Measurements from ENCODE around the gene COA4.

COA4 gene

DNA sequence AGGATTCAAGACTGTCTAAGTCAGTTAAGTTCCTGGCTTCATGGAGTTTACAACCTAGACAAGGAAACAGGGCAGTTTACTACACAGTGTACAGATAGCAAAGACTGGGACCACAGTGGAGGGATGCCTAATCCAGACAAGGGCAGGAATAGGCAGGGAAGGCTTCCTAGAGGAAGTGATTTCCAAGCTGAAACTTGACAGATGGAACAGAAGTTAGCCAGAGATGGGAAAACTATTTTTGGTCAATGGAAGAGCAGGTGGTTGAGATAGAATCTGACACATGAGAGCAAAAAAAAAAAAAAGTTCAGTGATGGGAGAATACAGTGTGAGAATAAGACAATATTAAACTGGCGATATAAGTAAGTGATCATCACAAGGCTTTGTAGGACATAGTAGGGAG lies 1.3 kb downstream of the COA4 start:
- Histone ChIP-seq H3K4me3 (ENCODE audit: low read depth, low read length) (peak overlapping the region; percentile 68), H3K27ac (peak overlapping the region; percentile 88), H3K27me3 (ENCODE audit: insufficient read depth, low read depth, severe bottlenecking) (no peaks in the 10 kb centered on the region), H3K9me3 (ENCODE audit: severe bottlenecking) (no peaks in the 10 kb centered on the region), H3K36me3 (peaks cover 33% of the 10 kb centered on the region)
- TF ChIP-seq, protein P1, sequence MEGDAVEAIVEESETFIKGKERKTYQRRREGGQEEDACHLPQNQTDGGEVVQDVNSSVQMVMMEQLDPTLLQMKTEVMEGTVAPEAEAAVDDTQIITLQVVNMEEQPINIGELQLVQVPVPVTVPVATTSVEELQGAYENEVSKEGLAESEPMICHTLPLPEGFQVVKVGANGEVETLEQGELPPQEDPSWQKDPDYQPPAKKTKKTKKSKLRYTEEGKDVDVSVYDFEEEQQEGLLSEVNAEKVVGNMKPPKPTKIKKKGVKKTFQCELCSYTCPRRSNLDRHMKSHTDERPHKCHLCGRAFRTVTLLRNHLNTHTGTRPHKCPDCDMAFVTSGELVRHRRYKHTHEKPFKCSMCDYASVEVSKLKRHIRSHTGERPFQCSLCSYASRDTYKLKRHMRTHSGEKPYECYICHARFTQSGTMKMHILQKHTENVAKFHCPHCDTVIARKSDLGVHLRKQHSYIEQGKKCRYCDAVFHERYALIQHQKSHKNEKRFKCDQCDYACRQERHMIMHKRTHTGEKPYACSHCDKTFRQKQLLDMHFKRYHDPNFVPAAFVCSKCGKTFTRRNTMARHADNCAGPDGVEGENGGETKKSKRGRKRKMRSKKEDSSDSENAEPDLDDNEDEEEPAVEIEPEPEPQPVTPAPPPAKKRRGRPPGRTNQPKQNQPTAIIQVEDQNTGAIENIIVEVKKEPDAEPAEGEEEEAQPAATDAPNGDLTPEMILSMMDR (IDR thresholded peaks at IDR 0.05; ENCODE audit: low read depth, low read length), result no peak
- no peak for DNase-seq

DNA sequence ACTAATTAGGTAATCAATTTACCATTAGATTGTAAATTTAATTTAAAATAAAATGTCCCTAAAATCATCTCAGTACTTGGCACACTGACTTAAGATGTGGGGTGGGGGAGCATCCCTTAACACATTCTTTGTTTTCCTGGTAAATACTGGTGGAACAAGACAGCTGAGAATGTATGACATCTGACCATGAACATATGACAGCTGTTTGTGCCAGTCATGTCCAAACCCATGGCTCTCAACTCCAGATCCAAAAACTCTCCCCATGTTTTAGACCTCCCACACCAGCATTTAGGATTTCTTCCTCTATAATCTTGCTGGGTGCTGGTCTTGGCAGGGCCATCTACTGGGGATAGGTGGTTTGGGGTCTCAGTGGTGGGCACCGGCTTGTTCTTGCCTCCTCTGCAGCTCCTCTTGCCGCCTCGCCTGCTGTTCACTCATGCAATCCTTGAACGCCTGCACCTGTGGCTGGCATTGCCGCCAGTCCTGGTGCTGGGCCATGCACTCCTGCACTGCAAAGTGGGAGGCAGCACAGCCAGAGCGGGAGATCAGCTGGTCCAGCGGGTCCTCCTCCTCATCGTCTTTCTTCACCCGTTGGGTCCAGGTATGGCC lies 3.8 kb downstream of the COA4 start:
- H3K27ac ChIP-seq, result no peak overlapping the region
- H3K9me3 ChIP-seq (ENCODE audit: severe bottlenecking), result no peaks in the 10 kb centered on the region
- no peak overlapping the region for H3K4me3 ChIP-seq (ENCODE audit: low read depth, low read length)
- peaks cover 36% of the 10 kb centered on the region for H3K36me3 ChIP-seq
- TF ChIP-seq, protein P1 (IDR thresholded peaks at IDR 0.05; ENCODE audit: low read depth, low read length), result no peak
- H3K27me3 ChIP-seq (ENCODE audit: insufficient read depth, low read depth, severe bottlenecking), result no peaks in the 10 kb centered on the region
- no peak for DNase-seq

DNA sequence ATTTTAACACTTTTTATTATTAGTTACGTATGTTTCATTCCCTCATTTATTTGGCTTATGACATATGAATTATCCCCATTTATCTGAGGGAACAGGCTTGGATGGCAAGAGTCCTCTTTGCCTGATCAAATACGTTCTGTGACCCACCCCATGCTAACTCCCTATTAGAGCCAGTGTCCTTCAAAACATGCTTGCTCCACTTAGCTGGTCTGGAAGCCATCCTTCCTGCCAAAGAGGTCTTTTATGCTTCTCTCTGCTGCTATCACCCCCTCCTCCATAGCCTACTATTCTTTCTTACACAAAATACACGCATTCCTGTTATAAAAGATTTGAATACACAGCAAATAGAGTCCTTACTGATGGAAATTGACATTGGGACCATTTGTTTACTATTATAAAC lies 6.4 kb downstream of the COA4 start:
- H3K9me3 ChIP-seq (ENCODE audit: severe bottlenecking), result no peaks in the 10 kb centered on the region
- no peak overlapping the region for H3K27ac ChIP-seq
- H3K36me3 ChIP-seq, result peaks cover 35% of the 10 kb centered on the region
- H3K4me3 ChIP-seq (ENCODE audit: low read depth, low read length), result no peak overlapping the region
- TF ChIP-seq, protein P1 (IDR thresholded peaks at IDR 0.05; ENCODE audit: low read depth, low read length), result no peak
- no peaks in the 10 kb centered on the region for H3K27me3 ChIP-seq (ENCODE audit: insufficient read depth, low read depth, severe bottlenecking)
- no peak for DNase-seq

DNA sequence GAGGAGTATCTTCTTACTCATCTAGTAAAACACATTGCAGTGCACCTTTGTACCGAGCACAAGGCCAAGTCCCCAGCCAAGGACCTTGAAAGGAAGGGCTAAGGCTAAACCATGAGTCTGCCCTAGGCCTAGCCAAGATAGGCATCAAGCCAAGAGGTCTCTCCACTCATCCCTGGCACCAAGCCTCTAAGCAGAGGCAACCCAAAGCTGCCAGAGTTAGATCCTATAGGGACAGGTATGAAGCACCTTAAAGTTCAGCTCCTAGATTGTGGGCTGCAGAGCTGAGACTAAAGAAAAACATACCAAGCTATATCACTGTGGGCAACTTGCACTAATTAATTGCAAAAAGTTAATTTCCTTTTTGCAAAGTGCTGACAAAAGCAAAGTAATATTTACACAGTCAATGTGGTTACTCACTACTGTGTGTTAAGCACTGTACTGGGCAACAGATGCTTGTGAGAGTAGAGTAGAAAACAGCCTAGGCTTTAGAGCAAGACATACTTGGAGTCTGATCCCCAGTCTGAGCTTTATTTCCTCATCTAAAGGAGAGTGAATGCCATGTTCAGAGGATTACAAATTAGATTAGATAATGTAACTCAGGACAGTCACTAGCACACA lies 7.2 kb downstream of the COA4 start:
- Histone ChIP-seq H3K9me3 (ENCODE audit: severe bottlenecking) (no peaks in the 10 kb centered on the region), H3K27me3 (ENCODE audit: insufficient read depth, low read depth, severe bottlenecking) (no peaks in the 10 kb centered on the region), H3K27ac (peak overlapping the region; percentile 44), H3K36me3 (peaks cover 27% of the 10 kb centered on the region), H3K4me3 (ENCODE audit: low read depth, low read length) (no peak overlapping the region)
- no peak for DNase-seq
- TF ChIP-seq, protein P1 (IDR thresholded peaks at IDR 0.05; ENCODE audit: low read depth, low read length), result no peak

DNA sequence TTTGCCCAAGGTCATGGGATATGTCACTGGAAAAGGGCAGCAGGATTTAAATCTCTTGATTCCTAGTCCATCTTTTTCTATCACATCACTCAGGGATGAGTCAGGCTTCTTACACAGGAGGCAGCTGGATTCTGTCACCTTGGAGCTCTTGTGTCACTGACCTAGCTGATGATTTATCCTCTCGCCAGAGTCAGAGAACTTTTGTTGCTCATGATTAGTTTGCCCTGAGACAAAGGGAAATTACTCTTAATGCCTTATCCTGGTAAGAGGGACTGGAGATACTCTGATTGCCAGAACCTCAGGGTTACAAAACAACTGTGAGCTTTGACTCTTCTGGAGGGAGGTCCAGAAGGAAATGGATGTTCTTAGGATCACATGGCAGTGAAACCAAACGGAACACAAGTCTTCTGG lies 10.1 kb downstream of the COA4 start:
- Histone ChIP-seq H3K27me3 (ENCODE audit: insufficient read depth, low read depth, severe bottlenecking) (no peaks in the 10 kb centered on the region), H3K27ac (peak overlapping the region; percentile 2; the same call in 1 of the 2 replicates), H3K9me3 (ENCODE audit: severe bottlenecking) (no peaks in the 10 kb centered on the region), H3K4me3 (ENCODE audit: low read depth, low read length) (no peak overlapping the region), H3K36me3 (peaks cover 16% of the 10 kb centered on the region)
- DNase-seq, result peak; percentile 23
- TF ChIP-seq, protein P1 (IDR thresholded peaks at IDR 0.05; ENCODE audit: low read depth, low read length), result no peak
